ENCODE data around the gene TTC34.

The TTC34 gene

DNA sequence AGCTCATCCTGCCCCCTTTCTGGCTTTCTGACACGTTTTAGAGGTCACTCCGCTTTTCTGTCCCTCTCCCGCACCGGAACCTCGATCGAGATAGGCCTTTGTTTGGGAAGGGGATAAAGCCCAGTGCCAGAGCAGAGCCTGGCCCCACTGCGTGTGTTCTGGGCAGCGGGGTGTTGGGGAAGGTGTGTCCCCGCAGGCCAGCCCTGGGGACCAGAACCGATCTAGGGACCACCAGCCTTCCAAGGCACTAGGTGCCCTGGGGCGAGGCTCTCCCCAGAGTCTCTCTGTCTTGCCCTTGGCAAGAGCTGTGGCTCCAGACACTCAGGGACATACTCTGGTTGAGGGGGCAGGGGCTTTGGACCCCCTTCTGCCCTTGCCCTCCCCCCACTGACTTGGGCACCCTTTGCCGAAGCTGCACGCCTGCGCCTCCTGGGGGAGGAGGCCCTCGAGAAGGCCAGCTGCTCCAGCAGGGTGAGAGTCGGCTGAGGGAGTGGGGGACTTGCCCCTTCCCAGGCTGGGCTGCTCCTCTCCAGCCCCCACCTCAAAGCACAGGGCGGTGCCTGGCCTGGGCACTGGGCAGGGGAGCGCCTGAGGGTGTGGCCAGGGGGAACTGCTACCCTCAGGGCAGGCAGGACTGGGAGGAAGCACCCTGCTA is 198.5 kb downstream of the TTC34 start:
- no peak for DNase-seq

GRCh38 chr1:2602311-2602835 is 199.1 kb downstream of the TTC34 start:
- peak; percentile 21 for DNase-seq

DNA sequence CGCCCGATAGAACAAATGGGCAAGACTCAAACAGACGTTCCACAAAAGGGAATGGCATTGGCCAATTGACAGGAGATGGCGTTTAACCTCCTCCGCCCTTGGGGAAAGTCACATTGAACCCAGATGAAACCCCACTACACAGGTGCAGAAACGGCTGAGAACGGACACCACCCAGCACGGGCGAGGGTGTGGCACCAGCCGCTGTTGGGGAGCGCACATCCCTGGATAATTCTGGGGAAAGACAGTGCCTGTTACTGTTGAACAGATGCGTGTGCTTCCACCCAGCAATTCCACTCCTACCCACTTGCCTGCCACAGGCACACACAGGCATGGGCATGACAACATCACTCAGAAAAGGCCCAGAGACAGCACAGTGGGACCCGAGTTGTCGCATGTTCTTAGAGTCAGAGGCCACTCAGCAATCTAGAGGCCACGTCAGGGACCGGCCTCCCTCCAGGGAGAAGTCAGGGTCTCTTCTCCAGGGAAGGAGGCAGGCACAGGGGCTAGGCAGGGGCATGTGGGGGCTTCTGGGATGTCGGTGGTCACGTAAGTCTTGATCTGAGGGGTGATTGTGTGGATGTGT is 199.7 kb downstream of the TTC34 start:
- peak; percentile 23 for DNase-seq

- no peak for DNase-seq
These were observed 203.1 kb downstream of the TTC34 start for GRCh38 chr1:2598329-2598931.

GRCh38 chr1:2597441-2598328 is 203.8 kb downstream of the TTC34 start:
- peak; percentile 17 for DNase-seq

DNA sequence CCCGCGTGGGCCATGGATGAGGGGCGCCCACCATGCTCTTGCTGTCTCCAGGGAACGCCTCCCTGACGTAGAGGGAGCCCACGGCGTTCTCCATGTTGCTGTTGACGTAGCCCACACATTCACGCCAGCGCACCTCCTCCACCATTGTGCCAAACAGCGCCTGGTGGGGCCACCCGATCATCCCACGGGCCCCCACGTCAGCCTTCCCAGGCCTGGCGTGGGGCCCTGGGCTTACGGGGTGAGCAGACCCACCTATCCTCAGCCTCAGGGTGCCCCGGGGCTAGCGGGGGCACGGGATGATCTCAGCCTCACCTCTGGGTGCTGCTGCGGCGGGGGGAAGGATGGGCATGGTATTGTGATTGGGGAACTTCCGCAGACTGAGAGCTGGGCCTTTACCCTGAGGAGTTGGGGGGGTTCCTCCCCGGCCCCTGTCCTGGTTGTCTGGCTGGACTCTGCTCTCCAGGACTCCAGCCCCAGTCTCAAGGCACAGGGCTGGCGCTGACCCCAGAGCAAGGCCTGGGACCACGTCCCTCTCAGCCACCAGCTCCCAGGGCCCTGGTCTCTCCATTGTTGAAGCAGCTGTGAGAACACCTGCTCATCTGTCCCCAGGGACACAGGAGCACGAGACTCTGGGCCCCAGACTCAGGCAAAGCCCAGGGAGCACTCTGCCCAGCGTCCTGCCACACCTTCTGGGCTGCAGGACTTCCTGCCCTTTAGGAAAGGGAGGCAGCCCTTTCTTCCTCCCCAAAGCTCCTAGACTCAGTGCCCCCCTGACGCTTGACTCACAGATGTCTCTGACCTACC is 204.8 kb downstream of the TTC34 start:
- peak; percentile 25 for DNase-seq

DNA sequence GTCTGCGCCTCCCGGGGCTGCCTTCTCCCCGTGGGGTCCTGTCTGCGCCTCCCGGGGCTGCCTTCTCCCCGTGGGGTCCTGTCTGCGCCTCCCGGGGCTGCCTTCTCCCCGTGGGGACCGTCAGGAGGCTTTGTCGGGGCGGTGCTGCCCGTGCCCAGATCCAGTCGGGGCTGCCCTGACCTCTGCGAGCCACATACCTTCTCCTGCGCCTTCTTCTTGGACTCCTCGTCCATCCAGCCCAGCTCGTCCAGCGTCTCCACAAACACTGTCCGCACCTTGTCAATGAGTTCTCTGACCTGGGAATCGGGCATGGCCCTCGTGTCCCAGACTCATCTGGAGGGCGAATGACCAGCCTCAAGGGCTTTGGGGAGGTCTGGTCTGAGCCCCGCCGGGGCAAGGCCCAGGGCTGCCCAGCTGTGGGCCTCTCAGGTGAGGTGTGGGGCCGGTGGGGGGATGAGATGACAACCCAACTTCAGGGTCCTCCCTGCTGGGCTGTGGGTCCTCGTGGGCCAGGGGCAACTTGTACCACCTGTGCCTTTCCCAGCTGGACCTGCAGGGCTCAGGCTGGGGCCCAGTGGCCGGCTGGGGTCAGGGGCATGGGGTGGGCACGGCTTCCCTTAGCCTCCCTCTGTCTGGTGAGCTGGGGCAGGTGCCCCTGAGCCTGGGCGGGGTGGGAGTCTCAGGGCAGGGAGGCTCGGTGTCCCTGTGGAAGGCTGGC is 205.5 kb downstream of the TTC34 start:
- DNase-seq: no peak

DNA sequence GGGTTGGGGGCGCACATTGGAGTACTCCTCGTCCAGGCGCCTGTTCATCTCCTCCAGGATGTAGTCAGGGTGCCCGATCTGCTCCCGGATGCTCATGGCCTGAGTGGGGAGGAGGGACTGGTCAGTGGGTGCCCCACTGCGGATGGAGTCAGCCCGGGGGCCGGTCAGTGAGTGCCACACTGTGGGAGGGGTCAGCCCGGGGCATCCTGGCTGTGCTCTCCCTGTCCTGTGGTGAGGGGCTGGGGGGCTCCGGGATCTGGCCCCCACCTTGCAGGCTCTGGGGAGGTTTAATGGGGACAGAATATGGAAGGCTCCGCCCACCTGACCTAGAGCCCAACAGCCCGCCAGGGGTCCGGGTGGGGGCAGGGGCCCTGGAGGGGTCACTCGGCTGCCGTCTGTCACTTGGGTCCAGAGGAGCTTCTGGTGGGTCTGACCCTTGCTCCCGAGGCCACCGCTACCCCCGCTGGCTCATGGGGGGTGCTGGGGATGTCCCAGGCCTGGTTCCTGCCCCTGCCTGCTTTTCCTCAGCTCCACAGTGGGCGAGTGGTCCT is 206.2 kb downstream of the TTC34 start:
- no peak for DNase-seq

GRCh38 chr1:2594641-2595131 is 206.8 kb downstream of the TTC34 start:
- no peak for DNase-seq

DNA sequence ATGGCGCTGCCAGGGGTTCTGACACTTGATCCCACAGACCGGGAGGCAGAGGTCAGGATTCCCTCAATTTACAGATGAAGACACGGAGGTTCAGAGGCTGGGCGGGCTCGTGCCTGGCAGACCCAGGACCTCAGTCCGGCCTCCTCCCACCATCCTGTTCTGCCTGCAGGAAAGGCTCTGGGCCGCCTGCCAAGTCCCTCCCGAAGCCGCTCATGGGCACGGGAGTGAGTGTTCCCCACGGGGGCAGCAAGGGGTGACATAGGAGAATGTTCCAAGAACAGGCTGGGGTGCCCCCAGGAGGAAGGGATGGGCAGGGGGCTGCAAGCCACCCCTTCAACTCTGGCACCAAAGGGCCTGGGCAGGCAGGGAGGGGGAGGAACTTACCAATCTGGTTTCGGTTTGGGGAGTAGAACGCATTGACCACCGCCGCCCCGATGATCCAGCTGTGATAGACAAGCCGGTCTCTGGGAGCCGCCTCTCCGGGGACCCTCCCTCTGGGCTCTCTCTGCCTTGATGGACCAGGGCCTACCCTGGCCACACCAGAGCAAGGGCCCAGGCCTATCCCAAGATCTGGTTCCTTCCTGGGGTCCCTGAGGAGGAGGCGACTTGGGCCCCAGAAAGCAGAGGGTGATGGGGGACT is 207.4 kb downstream of the TTC34 start:
- no peak for DNase-seq

DNA sequence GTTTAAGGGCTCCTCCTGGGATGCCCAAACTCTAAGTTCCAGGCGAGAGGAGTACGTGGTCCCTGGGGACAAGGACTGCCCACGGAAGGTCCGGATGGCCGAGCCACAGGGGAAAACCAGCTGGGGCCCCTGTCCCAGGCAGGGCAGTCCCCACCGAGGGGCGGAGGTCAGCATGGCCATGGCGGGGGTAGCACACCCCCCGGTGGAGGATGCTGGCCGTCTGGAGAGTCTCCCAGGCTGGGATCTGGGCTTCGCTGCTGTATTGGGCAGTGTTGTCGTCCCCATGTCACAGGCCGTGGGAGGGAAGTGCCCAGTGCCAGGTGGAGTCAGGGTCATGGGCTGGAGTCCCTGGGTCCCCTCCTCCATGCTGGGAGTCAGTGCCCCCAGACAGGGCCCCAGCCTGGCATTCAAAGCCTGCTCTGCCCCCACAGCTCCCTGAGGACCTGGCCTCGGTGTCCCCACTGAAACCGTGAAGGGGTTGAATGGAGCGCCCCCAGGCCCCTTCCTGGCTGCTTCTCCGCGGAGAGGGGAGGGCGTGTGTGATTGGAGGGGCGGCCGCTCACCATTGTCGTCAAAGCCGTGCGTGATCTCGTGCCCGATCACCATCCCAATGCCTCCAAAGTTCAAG is 208.1 kb downstream of the TTC34 start:
- no peak for DNase-seq

- DNase-seq: no peak
These were observed 208.8 kb downstream of the TTC34 start for GRCh38 chr1:2592672-2593071.

GRCh38 chr1:2591581-2592261 is 209.8 kb downstream of the TTC34 start:
- no peak for DNase-seq

DNA sequence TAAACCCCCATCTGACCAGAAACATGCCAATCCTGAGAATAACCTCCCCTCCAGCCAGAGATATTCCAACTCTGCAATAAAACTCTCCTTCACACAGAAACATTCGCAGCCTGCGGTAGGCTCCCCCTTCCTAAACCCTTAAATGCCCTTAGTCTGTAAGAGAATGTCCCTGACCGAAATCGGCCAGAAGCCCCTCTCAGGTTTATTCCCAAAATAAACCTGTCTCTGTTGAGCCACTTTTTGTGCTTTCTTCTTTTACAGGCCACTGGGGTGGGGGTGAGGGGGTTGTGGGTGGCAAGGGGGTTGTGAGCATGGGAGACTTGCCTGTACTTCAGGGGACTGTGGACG is 210.3 kb downstream of the TTC34 start:
- DNase-seq: no peak

- no peak for DNase-seq
These were observed 211.0 kb downstream of the TTC34 start for GRCh38 chr1:2590233-2591141.

GRCh38 chr1:2589431-2590232 is 211.9 kb downstream of the TTC34 start:
- DNase-seq: no peak

DNA sequence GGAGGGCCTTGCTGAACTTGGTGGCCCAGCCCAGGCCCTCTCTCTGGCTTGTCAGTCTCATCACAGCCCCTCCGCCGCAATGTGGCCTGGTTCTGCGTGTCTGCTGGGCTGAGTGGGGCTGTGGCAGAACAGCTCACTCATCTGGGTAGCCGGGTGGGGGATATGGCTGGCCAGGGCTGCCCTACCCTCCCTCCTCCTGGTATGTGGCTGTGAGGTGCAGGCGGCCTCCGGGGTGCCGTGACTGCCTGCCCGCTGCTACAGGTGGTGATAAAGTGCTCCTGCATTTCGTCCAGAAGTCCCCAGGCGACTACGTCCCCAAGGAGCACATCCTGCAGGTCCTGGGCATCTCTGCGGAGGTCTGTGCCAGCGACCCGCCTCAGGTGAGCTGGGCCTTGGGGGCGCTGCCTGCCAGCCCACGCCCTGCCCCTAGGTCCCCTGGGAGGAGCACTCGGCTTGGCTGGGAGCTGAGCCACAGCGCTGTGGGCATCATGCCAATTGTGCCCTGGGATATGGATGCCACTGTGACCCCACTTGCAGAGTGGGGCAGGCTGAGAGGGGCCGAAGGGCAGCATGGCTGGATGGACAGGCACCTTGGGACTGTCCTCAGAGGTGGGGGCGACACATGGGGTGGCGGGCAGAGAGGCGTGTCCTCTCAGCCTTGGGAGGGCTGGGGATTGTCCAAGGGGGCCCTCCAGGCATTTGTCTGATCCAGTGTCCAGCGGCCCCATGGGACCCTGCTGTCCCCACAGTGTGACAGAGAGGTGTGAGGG is 212.6 kb downstream of the TTC34 start:
- DNase-seq: no peak

Measured in activated CD4-positive, CD25-positive, alpha-beta regulatory T cell treated with anti-CD3 and anti-CD28 coated beads, Interleukin-2, amount 50 U/mL, for 72 hours (primary cell).